ENCODE results near the gene CEACAM18. TPM values are rescaled to one million over a fixed set of nuclear protein-coding genes. Genes with fewer than 3 reads are reported as not detected.

The CEACAM18 gene
- total RNA-seq, 1 experiment from 2014 or later, result not detected

DNA sequence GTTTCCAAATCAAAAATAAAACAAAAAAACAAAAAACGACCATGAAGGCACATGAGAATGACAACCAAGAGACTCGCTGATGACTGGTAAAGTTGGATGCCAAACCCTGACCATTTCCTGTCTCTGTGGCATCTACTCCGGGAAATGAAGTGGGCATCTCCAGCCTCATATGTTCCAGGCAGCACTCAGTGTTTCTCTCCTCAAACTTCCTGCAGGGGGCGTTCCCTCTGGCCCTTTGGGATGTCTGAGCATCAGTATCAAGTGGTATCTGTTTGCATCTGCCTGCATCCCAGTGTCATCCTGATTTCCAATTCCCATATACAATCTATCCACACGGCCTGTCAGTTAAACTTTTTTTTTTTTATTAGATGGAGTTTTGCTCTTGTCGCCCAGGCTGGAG is 33.0 kb downstream of the CEACAM18 start:
- no peak overlapping the region for H3K4me3 ChIP-seq
- H3K27me3 ChIP-seq (replicated peaks), result peaks cover 3% of the 10 kb centered on the region; the same call in 1 of the 2 replicates
- no peaks in the 10 kb centered on the region for H3K36me3 ChIP-seq
- H3K4me1 ChIP-seq (replicated peaks), result no peaks in the 10 kb centered on the region
- H3K9me3 ChIP-seq (replicated peaks), result no peaks in the 10 kb centered on the region
- DNase-seq (ENCODE audit: low read depth in 1 of 2, low spot score in 2 of 2), result no peak
- no peak overlapping the region for H3K27ac ChIP-seq

DNA sequence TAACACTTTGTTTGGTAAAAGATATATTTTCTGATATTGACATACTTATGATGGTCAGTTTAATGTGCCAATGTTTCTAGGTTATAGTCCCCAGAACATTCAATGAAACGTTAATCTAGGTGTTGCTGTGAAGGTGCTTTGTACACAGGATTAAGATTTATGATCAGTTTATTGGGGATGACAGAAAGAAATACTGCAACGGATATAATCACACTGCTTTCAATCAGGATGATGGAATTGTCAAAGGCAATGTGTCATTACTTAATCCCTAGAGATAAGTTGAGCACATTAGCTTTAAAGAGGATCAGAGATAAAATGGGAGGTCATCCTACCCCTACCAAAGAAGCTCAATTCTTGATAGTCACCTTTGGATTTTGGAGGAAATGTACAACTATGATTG is 35.6 kb downstream of the CEACAM18 start:
- Histone ChIP-seq H3K36me3 (no peaks in the 10 kb centered on the region), H3K9me3 (replicated peaks) (no peaks in the 10 kb centered on the region), H3K27ac (no peak overlapping the region), H3K4me1 (replicated peaks) (no peaks in the 10 kb centered on the region), H3K27me3 (replicated peaks) (peaks cover 3% of the 10 kb centered on the region; the same call in 1 of the 2 replicates), H3K4me3 (no peak overlapping the region)
- no peak for DNase-seq (ENCODE audit: low read depth in 1 of 2, low spot score in 2 of 2)

DNA sequence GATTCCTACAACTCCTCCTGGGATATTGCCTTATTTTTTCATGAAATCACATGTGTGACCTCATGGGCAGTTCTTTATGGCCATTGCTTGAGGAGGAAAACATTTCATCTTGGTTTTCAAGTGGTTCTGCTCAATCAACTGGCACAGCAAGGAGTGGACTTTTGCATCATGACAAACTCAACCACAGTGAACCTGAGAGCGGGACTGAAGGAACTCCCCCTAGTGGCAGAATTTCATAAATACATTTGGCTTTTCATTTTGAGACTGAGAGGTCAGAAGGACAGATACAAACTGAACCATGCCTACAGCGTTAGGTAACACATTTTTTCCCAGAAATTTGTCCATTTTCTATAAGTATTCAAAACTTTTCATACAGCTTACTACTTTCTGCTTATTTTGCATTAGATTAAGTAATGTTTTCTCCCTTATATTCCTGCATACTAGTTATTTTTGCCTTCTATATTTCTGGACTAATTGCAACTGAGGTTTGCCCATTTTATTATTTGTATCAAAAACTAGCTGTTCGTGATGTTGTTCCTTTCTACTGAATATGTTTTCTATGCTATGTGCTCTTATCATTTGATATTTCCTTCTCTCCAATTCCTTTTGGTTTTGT is 36.6 kb downstream of the CEACAM18 start:
- H3K27me3 ChIP-seq (replicated peaks), result peaks cover 3% of the 10 kb centered on the region; the same call in 1 of the 2 replicates

DNA sequence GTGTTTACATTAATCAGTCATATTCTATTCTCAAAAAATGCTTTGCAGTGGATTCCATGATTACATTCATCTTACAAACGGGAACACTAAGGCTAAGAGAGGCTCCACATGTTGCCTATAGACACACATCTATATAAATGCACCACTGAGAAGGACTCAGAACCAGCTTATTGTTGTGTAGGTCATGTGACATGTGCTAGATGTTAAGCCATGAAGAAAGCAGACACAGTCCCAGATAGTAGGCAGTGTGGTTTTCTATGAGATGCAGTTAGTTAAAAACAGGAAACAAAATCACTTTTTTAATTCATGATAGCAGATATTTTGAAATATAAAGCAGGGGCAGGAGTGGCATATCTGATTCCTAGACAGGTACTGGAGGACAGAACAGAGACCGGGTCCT is 42.4 kb downstream of the CEACAM18 start:
- no peaks in the 10 kb centered on the region for H3K36me3 ChIP-seq
- no peaks in the 10 kb centered on the region for H3K4me1 ChIP-seq (replicated peaks)
- H3K9me3 ChIP-seq (replicated peaks), result no peaks in the 10 kb centered on the region
- DNase-seq (ENCODE audit: low read depth in 1 of 2, low spot score in 2 of 2), result no peak
- H3K27ac ChIP-seq, result no peak overlapping the region
- H3K4me3 ChIP-seq, result no peak overlapping the region
- no peaks in the 10 kb centered on the region for H3K27me3 ChIP-seq (replicated peaks)

More for the DNA sequence above, 36.6 kb downstream of the CEACAM18 start:
- H3K4me1 ChIP-seq (replicated peaks), result no peaks in the 10 kb centered on the region
- peak in 1 of 2 experiments; percentile 30 for DNase-seq (ENCODE audit: low read depth in 1 of 2, low spot score in 2 of 2)
- H3K36me3 ChIP-seq, result no peaks in the 10 kb centered on the region
- H3K9me3 ChIP-seq (replicated peaks), result no peaks in the 10 kb centered on the region
- no peak overlapping the region for H3K27ac ChIP-seq
- no peak overlapping the region for H3K4me3 ChIP-seq

DNA sequence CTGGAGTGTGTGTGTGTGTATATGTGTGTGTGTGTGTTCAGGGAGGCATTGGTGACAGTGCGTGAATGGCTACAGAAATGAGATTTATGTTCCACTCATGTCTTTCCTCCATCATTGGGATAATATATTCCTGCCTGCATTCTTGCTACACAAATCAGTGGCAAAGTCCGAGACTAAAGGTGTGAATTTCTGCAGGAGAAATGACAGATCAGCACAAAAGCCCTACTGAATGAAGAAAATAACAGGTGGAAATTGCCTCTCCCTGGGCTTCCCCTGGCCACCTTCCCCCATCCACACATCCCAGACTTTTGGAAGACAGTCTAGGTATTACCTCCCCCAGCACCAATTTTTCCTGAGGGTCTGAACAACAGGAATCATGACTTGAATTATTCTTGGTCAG is 43.0 kb downstream of the CEACAM18 start:
- H3K4me3 ChIP-seq, result no peak overlapping the region
- H3K9me3 ChIP-seq (replicated peaks), result no peaks in the 10 kb centered on the region
- no peak for DNase-seq (ENCODE audit: low read depth in 1 of 2, low spot score in 2 of 2)
- no peaks in the 10 kb centered on the region for H3K36me3 ChIP-seq
- H3K4me1 ChIP-seq (replicated peaks), result no peaks in the 10 kb centered on the region
- H3K27me3 ChIP-seq (replicated peaks), result no peaks in the 10 kb centered on the region
- H3K27ac ChIP-seq, result no peak overlapping the region

DNA sequence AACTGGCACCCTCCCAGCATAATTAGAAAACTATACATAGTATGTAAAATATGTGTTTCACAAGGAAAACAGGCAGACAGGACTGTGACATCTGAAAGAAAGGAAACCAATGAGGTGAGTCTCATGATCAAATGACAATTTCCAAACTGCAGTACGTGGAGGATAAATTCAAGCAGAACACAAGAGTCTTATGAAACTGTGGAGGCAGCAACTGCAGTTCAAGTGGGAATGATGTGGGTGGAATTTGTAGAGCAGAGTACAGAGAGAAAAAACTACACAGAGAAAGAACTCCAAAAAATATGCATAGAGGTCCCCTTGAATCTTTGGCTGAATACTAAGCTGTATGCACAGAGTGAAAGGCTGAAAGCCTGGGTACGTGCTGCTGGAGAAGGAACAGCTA is 43.4 kb downstream of the CEACAM18 start:
- Histone ChIP-seq H3K4me3 (no peak overlapping the region), H3K4me1 (replicated peaks) (no peaks in the 10 kb centered on the region), H3K27me3 (replicated peaks) (no peaks in the 10 kb centered on the region), H3K36me3 (no peaks in the 10 kb centered on the region), H3K9me3 (replicated peaks) (no peaks in the 10 kb centered on the region), H3K27ac (no peak overlapping the region)
- no peak for DNase-seq (ENCODE audit: low read depth in 1 of 2, low spot score in 2 of 2)

DNA sequence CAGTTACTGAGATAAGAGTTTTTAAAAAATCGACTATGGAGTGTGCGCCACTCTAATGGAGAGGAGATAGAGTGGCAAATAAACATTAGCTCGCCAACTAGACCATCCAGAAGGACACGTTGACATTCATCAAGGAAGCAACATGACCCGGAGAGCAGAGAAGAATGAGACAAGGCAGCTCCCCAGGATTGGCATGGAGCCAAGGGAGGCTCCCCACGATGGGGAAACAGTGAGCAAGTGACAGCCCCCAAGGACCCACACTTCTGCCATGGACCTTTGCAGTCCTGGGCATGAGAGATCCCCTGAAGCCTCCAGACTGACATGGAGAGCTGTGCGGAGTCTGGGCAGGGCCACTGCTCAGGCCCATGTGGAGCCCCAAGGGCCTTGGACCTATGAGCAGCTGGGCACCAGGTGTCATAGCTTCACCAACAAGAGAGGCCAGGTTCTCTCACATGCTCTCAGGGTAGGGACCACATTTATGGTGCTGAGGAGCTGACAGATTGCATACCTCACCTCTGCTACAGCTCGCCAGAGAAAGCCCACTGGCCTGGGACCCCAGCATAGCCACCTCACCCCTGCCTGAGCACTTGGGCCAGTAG is 46.4 kb downstream of the CEACAM18 start:
- H3K27me3 ChIP-seq (replicated peaks), result no peaks in the 10 kb centered on the region
- no peak overlapping the region for H3K4me3 ChIP-seq
- H3K4me1 ChIP-seq (replicated peaks), result no peaks in the 10 kb centered on the region
- no peak for DNase-seq (ENCODE audit: low read depth in 1 of 2, low spot score in 2 of 2)
- no peaks in the 10 kb centered on the region for H3K9me3 ChIP-seq (replicated peaks)
- H3K27ac ChIP-seq, result no peak overlapping the region
- H3K36me3 ChIP-seq, result no peaks in the 10 kb centered on the region

DNA sequence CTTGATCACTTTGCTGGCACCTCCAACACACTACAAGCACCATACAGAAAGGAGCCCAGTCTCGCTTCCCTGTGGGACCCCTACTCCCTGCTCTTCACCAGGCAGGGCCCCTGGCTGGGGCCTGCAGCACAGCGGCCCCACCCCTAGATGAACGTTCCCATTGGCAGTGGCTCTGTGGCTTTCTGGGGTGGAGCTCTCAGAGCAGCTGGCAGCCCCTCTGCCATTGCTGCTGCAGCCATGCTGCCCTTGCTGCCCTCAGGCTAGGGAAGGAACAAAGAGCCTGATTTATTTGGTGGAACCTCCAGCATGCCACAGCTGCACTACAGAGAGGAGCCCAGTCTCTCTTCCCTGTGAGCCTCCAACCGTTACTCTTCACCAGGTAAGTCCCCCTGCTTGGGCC is 47.3 kb downstream of the CEACAM18 start:
- H3K9me3 ChIP-seq (replicated peaks), result no peaks in the 10 kb centered on the region
- no peaks in the 10 kb centered on the region for H3K36me3 ChIP-seq
- H3K4me3 ChIP-seq, result no peak overlapping the region
- H3K4me1 ChIP-seq (replicated peaks), result no peaks in the 10 kb centered on the region
- no peaks in the 10 kb centered on the region for H3K27me3 ChIP-seq (replicated peaks)
- H3K27ac ChIP-seq, result no peak overlapping the region
- no peak for DNase-seq (ENCODE audit: low read depth in 1 of 2, low spot score in 2 of 2)

DNA sequence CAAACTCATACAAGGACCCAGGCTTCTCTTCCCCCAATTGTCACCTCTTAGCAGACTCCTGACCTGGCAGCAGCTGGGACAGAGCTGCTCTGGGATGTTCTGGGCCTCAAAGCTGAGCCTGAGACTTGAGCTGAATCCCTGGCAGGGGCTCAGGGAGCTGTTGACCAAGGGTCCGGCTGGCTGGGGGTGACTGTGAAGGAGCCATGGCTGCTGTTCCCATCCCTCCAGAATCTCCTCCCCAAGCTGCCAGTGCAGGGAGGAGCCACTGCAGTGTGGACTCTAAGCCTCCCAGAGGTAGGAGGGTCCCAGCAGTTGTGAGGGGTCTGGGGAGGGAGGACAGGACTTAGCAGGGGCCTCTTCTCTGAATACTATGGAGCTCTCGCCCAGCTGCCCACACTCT is 51.0 kb downstream of the CEACAM18 start:
- no peaks in the 10 kb centered on the region for H3K4me1 ChIP-seq (replicated peaks)
- H3K36me3 ChIP-seq, result no peaks in the 10 kb centered on the region
- 0 out of 2 replicates have a peak, but pooled peaks cover 2% of the 10 kb centered on the region for H3K27me3 ChIP-seq (replicated peaks)
- H3K9me3 ChIP-seq (replicated peaks), result no peaks in the 10 kb centered on the region
- DNase-seq (ENCODE audit: low read depth in 1 of 2, low spot score in 2 of 2), result no peak
- no peak overlapping the region for H3K4me3 ChIP-seq
- H3K27ac ChIP-seq, result no peak overlapping the region

DNA sequence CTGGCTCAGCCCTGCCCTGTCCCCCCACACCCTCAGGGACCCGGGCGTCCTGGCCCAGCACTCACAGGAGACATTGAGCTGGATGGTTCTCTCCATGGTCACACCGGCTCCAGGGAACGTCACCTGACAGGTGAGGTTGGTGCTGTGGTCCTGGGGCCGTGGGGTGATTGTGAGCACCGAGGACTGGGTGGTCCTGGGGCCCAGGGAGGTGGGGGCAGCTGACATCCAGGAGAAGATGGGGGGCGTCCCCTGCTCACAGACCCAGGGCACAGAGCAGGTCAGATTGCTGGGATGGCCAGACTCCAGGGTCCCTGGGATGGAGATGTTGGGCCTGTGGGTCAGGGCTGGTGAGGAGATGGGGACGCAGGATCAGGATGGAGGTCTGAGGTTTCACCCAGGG is 52.3 kb downstream of the CEACAM18 start:
- Histone ChIP-seq H3K4me1 (replicated peaks) (no peaks in the 10 kb centered on the region), H3K4me3 (no peak overlapping the region), H3K27ac (no peak overlapping the region), H3K9me3 (replicated peaks) (no peaks in the 10 kb centered on the region), H3K27me3 (replicated peaks) (0 out of 2 replicates have a peak, but pooled peaks cover 2% of the 10 kb centered on the region), H3K36me3 (no peaks in the 10 kb centered on the region)
- DNase-seq (ENCODE audit: low read depth in 1 of 2, low spot score in 2 of 2), result no peak

DNA sequence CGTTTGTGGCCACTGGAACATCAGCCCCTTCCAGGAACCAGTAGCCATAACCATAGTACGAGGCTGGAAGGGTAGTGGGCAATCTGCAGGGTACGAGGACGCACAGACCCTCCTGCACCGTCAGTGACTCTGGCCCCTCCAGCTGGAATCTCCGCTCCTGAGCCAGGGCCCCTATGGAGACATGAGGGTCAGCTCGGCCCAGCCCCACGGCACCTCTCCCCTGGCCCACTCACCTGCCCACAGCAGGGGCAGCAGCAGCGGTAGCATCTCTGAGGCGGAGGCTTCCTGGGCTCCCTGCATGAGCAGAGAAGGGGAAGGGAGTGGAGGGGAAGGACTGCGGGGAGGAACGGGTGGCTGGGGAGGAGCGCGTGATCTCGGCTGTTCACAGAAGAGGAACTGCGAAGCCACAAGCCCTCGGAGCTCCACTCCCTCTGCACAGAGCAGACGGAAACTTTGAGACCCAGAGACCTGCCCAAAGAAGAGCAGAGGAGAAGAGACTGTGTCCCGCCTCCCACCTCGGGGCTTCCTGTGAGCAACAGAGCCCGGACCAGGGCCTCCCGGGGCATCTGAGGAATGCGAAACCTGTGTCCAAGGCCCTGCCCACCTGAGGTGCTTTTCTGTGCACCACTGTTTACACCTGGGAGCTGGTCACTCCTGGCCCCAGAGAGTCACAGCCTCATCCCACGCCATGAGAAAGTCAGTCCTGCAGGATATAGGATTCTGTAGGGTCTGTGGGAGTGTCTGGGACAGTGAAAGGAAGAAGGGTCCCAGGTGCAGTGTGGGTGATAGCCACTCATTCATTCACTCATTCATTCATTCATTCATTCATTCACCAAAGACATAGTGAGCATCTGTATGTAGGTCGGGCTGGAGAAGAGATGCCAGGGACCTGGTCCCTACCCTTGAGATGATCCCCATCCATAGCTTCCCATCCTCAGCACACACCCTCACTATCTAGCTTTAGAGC is 53.3 kb downstream of the CEACAM18 start, which contains the start of gene SIGLEC6:
Gene SIGLEC6 (minus strand): TSS at position 322 of the 967 bp plus-strand sequence. CDS start 22 bp downstream, at position 300.
- no peak for DNase-seq (ENCODE audit: low read depth in 1 of 2, low spot score in 2 of 2)
- Histone ChIP-seq H3K27ac (no peak within 1 kb of the TSS), H3K4me1 (replicated peaks) (no peaks in the 10 kb centered on the region), H3K36me3 (no peaks in the 10 kb centered on the region), H3K27me3 (replicated peaks) (0 out of 2 replicates have a peak, but pooled peaks cover 2% of the 10 kb centered on the region), H3K9me3 (replicated peaks) (no peaks in the 10 kb centered on the region), H3K4me3 (no peak within 1 kb of the TSS)

DNA sequence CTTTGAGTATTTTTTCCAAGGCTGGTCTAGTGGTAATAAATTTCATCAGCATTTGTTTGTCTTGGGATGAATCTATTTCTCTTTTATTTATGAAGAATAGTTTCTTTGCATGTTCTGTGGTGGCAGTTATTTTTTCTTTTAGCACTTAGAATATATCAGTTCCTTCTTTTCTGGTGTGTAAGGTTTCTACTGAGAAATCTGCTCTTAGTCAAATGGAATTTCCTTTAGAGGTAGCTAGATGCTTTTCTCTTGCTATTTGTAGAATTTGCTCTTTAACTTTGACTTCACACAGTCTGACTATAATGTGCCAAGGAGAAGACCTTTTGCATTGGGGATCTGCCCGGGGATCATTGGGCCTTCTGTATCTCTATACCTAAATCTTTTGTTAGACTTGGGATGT is 57.2 kb downstream of the CEACAM18 start:
- H3K9me3 ChIP-seq (replicated peaks), result no peaks in the 10 kb centered on the region
- no peak for DNase-seq (ENCODE audit: low read depth in 1 of 2, low spot score in 2 of 2)

DNA sequence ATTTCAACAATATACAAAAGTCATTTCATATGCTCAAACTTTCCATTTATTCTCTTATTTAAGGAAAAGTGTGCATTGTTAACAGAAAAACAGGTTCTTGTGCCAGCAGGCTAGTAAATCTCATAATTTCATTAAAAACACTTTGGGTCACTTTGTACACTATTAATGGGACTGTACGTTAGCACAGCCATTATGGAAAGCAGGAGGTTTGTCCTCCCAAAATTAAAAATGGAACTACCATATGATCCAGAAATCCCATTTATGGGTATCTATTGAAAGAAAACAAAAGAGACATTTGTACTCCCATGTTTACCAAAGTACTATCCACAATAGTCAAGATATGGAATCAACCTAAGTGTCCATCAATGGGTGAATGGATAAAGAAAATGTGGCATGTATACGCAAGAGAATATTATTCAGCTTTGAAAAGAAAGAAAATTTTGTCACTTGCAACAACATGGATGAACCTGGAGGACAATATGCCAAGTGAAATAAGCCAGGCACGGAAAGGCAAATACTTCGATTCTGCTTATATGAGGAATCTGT is 61.6 kb downstream of the CEACAM18 start:
- no peak for DNase-seq (ENCODE audit: low read depth in 1 of 2, low spot score in 2 of 2)
- no peaks in the 10 kb centered on the region for H3K9me3 ChIP-seq (replicated peaks)
- H3K27ac ChIP-seq, result no peak overlapping the region
- H3K4me1 ChIP-seq (replicated peaks), result no peaks in the 10 kb centered on the region
- 0 out of 2 replicates have a peak, but pooled peaks cover 2% of the 10 kb centered on the region for H3K27me3 ChIP-seq (replicated peaks)
- no peaks in the 10 kb centered on the region for H3K36me3 ChIP-seq
- H3K4me3 ChIP-seq, result no peak overlapping the region

More for the DNA sequence above, 57.2 kb downstream of the CEACAM18 start:
- no peaks in the 10 kb centered on the region for H3K4me1 ChIP-seq (replicated peaks)
- H3K36me3 ChIP-seq, result no peaks in the 10 kb centered on the region
- H3K27ac ChIP-seq, result no peak overlapping the region
- H3K4me3 ChIP-seq, result no peak overlapping the region
- H3K27me3 ChIP-seq (replicated peaks), result 0 out of 2 replicates have a peak, but pooled peaks cover 2% of the 10 kb centered on the region

All from SJSA1 (cell line).